ENCODE measurements around the gene NANOG. TPM values are rescaled to one million over a fixed set of nuclear protein-coding genes. Genes with fewer than 3 reads are reported as not detected.
A peak's percentile ranks its signal among the peaks of the same experiment; 100 is the strongest.
"Not testable (repeated sequence)": the region's sequence is repeated elsewhere in the genome, so short reads cannot be mapped to it uniquely, and the experiment has no call there.

Gene NANOG
- total RNA-seq, 1 donor from 2014 or later: not detected

DNA sequence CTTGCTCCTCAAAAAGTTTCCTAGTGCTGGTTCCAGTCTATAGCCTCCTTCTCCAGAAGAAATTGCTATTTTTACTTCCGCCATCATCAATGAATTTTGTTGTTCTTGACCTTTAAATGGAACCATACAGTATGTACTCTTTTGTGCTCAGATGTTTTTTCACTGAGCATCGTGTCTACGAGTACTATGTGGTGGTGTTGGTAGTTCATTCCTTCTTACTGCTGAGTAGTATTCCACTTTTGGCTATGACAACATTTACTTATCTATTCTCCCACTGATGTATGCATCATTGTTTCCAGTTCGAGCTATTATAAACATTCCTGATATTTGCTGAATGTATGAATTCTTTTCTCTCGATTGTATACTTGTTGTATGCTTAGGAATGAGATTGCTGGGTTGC lies 54.9 kb downstream of the NANOG start:
- H3K27ac Mint-ChIP-seq: no peak overlapping the region
- no peak overlapping the region for H3K4me3 Mint-ChIP-seq
- ChIA-PET POLR2A (no interaction called here), CTCF (no interaction called here)
- no peak for ATAC-seq (ENCODE audit: low read depth)
- intact Hi-C loops (cut with micrococcal nuclease): no loop called here
- peaks cover 14% of the 10 kb centered on the region for H3K4me1 Mint-ChIP-seq
- no peaks in the 10 kb centered on the region for H3K27me3 Mint-ChIP-seq
- TF ChIP-seq, protein P1, sequence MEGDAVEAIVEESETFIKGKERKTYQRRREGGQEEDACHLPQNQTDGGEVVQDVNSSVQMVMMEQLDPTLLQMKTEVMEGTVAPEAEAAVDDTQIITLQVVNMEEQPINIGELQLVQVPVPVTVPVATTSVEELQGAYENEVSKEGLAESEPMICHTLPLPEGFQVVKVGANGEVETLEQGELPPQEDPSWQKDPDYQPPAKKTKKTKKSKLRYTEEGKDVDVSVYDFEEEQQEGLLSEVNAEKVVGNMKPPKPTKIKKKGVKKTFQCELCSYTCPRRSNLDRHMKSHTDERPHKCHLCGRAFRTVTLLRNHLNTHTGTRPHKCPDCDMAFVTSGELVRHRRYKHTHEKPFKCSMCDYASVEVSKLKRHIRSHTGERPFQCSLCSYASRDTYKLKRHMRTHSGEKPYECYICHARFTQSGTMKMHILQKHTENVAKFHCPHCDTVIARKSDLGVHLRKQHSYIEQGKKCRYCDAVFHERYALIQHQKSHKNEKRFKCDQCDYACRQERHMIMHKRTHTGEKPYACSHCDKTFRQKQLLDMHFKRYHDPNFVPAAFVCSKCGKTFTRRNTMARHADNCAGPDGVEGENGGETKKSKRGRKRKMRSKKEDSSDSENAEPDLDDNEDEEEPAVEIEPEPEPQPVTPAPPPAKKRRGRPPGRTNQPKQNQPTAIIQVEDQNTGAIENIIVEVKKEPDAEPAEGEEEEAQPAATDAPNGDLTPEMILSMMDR (IDR thresholded peaks at IDR 0.05): no peak
- DNase-seq: no peak
- H3K36me3 Mint-ChIP-seq (ENCODE audit: low read depth): no peaks in the 10 kb centered on the region
- H3K9me3 Mint-ChIP-seq: no peaks in the 10 kb centered on the region

DNA sequence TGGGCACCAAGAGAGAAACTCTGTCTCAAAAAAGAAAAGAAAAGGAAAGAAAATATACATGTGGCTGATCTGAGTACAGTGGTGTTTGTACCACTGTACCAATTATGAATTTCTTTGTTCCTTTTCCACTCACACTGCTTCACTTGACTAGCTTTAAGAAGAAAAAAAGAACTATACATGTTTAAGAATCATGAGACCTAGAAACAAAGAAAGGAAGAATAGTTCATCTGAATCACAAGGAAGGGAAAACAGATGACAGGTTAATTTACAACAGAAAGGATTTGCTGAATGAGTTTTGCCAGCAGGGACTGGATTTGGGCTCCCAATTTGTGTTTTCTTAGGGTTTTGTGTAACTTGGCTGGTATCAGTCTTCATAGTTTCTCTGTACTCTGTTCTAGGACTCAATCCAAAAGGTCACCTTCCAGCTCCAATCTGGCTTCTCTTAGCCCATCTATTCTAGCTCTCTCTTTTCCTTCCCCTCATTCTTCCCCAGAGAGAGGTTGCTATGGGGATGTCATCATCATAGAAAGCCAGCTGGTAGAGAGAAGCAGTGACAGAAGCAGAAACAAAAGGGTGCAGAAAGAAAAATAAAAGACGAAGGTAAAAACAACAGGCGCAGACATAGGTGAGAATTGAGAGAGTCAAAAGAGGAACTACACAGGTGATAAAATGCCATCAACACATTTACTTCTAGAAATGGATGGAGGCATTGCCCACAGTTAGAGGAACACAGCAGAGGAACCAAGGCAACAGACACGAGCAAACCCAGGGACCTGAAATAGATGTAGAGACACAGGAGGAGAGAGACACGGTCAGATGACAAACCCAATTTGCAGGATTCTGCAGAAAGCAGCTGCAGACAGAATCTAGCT lies 58.3 kb downstream of the NANOG start:
- CTCF ChIA-PET, POLR2A ChIA-PET, H3K27ac Mint-ChIP-seq: not testable (repeated sequence)

DNA sequence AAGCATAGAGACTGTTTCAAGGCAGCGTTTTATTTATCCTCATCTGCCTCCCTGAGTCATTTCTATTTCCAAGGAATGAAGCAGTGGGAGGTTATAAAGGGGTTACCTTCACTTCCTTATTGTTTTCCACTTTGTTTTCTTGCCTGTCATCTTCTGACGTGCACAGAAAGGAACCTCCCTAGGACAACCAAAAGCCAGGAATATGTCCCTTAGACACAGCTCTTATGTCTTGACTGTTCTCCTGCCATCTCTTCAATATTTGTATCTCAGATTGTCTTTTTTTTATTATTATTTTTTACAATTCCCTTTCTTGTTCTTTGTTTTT lies 58.9 kb downstream of the NANOG start:
- H3K36me3 Mint-ChIP-seq (ENCODE audit: low read depth); ATAC-seq (ENCODE audit: low read depth); DNase-seq; intact Hi-C loops (cut with micrococcal nuclease); H3K27ac Mint-ChIP-seq; H3K4me3 Mint-ChIP-seq; CTCF ChIA-PET; H3K9me3 Mint-ChIP-seq; POLR2A ChIA-PET: not testable (repeated sequence)
- peaks cover 14% of the 10 kb centered on the region for H3K4me1 Mint-ChIP-seq
- peaks cover 14% of the 10 kb centered on the region for H3K27me3 Mint-ChIP-seq

More for the DNA sequence above, 58.3 kb downstream of the NANOG start:
- ATAC-seq (ENCODE audit: low read depth): peak; percentile 92
- H3K4me3 Mint-ChIP-seq; intact Hi-C loops (cut with micrococcal nuclease); DNase-seq; H3K9me3 Mint-ChIP-seq; H3K27me3 Mint-ChIP-seq; H3K36me3 Mint-ChIP-seq (ENCODE audit: low read depth): not testable (repeated sequence)
- peaks cover 14% of the 10 kb centered on the region for H3K4me1 Mint-ChIP-seq

Other genes starting within 250 kb of the NANOG start
- gene APOBEC1, start 123.5 kb upstream of the NANOG start, total RNA-seq: not detected in 2 replicates
- not detected in 2 replicates for gene GDF3, start 93.6 kb upstream of the NANOG start, total RNA-seq
- gene DPPA3, start 78.0 kb upstream of the NANOG start, total RNA-seq: not detected in 2 replicates
- 0.44 TPM in 1 of 2 replicates, not detected in the other for gene CLEC4C, start 42.0 kb upstream of the NANOG start, total RNA-seq
- gene NANOGNB, start 24.2 kb upstream of the NANOG start, total RNA-seq: not detected in 2 replicates
- 1.4 and 1.8 TPM in 2 replicates for gene SLC2A14, start 83.5 kb downstream of the NANOG start, total RNA-seq
- gene SLC2A3, start 146.8 kb downstream of the NANOG start, total RNA-seq: 87.9 and 88.9 TPM in 2 replicates
- gene FOXJ2, start 243.3 kb downstream of the NANOG start, total RNA-seq: 12.5 and 13.6 TPM in 2 replicates

All from activated B cell treated with CpG ODN at 0.5 μM for 24 hours (primary cell).